Neural progenitor cell (in vitro differentiated cells): ENCODE data around the gene TRAF2.

ENCODE experiments used
- CTCF ChIP-seq: fragments of 200-600 bp; sonication (generic); IDR thresholded peaks from 2 replicates; pipeline ENCODE4 v1.5.1; 2017; ENCODE audit warnings: antibody characterized with exemption, mild to moderate bottlenecking
- EZH2 ChIP-seq: fragments of 200-600 bp; sonication (generic); IDR thresholded peaks from 2 replicates; pipeline ENCODE4 v1.6.1; 2017; ENCODE audit warnings: antibody characterized with exemption, mild to moderate bottlenecking, moderate library complexity
- EZH2phosphoT487 ChIP-seq: fragments of 200-600 bp; sonication (generic); IDR thresholded peaks from 2 replicates; pipeline ENCODE4 v1.6.1; 2017; ENCODE audit warnings: antibody characterized with exemption

GRCh38 chr9:136867480-136867879 lies 18.8 kb upstream of the TRAF2 start:
- TF ChIP-seq CTCF (no peak), EZH2 (no peak), EZH2phosphoT487 (no peak)
